GM12801 (cell line): ENCODE results near the gene FUT8.

ENCODE experiments used
- TF ChIP-seq, protein P1 (sequence below): IDR thresholded peaks from one replicate; pipeline ENCODE4 v1.5.1; 2011; ENCODE audit warnings: control low read depth; ENCODE audit not compliant: insufficient read length; ENCODE audit errors: extremely low read depth

Gene FUT8

DNA sequence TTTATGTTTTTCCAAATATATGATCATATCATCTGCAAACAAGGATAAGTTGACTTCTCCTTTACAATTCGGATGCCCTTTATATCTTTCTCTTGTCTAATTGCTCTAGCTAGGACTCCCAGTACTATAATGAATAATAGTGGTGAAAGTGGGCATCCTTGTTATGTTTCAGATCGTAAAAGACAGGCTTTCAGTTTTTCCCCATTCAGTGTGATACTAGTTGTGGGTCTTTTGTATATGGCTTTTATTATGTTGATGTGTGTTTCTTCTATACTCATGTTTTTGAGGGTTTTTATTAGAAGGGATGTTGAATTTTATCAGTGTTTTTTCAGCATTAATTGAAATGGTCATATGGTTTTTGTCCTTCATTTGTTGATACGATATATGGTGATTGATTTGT lies 97.3 kb downstream of the FUT8 start:
- TF ChIP-seq, protein P1, sequence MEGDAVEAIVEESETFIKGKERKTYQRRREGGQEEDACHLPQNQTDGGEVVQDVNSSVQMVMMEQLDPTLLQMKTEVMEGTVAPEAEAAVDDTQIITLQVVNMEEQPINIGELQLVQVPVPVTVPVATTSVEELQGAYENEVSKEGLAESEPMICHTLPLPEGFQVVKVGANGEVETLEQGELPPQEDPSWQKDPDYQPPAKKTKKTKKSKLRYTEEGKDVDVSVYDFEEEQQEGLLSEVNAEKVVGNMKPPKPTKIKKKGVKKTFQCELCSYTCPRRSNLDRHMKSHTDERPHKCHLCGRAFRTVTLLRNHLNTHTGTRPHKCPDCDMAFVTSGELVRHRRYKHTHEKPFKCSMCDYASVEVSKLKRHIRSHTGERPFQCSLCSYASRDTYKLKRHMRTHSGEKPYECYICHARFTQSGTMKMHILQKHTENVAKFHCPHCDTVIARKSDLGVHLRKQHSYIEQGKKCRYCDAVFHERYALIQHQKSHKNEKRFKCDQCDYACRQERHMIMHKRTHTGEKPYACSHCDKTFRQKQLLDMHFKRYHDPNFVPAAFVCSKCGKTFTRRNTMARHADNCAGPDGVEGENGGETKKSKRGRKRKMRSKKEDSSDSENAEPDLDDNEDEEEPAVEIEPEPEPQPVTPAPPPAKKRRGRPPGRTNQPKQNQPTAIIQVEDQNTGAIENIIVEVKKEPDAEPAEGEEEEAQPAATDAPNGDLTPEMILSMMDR, result no peak

DNA sequence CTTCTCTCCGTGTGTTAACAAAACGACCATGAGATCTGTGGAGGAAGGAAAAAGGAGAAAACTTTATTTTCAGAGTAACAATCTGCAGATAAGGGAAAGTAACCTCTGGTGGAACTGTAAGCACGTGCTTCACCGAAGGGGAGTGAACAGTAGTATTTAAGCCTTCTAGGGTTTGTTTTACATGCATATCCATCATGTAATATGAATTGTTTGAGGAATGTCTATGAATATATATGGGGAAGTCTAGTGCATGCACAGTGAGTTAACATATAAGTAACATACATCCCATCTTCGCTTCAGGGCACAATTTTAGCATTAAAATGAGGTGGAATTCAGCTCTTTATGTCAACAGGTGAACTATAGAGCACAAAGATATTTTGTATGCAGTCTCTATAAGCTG lies 101.1 kb downstream of the FUT8 start:
- TF ChIP-seq, protein P1, result no peak

GRCh38 chr14:65517635-65518542 lies 105.4 kb downstream of the FUT8 start:
- TF ChIP-seq, protein P1, result no peak

GRCh38 chr14:65528069-65528468 lies 115.5 kb downstream of the FUT8 start:
- TF ChIP-seq, protein P1, result no peak

DNA sequence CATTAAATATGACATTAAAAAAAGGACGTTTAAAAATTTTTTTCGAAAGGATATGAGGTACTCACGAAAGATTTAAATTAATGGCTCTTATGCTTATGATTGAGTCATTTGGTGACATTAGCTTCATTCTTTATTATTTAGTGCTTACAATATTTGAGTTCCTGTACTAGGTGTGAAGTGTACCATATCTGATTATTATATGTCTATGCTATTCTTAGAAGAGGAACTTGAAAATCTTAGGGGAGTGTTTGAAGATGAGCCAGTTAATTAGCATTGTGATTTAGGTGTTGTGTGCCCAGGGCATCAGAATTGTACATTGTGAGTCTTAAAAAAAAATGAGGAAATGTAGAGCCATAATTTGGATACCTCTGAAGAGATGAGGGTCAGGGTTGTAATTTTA lies 118.6 kb downstream of the FUT8 start:
- TF ChIP-seq, protein P1, result no peak

- TF ChIP-seq, protein P1, result no peak
Observed at GRCh38 chr14:65533736-65534404, 121.3 kb downstream of the FUT8 start.

- TF ChIP-seq, protein P1, result no peak
Observed at GRCh38 chr14:65536781-65537423, 124.4 kb downstream of the FUT8 start.
